GM19372 (cell line): ENCODE measurements around the gene CXCL10.
"Not testable (repeated sequence)": the region's sequence is repeated elsewhere in the genome, so short reads cannot be mapped to it uniquely, and the experiment has no call there.

Experiments used
- ATAC-seq: cut with Tn5 transposase; IDR thresholded peaks from one replicate; pipeline ENCODE4 v1.9.1; 2021; ENCODE audit warnings: mild to moderate bottlenecking, low read depth, moderate library complexity; ENCODE audit not compliant: unreplicated experiment

The CXCL10 gene

DNA sequence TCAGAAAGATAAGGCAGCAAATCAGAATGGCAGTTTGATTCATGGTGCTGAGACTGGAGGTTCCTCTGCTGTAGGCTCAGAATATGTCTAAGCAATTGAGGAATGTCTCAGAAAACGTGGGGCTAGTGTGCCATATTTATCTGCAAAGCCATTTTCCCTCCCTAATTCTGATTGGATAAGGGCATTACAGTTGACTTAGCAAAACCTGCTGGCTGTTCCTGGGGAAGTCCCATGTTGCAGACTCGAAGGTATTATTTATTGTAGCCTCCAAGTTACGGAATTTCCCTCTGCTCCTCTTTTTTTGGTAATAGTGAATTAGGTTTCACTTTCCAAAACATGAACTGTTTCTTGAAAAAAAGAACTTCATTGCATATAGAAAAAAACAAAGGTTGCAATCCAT lies at the start of gene CXCL10:
Gene CXCL10, minus strand, starts transcription at position 109 of the 400 bp plus-strand sequence. Its CDS starts 66 bp downstream, at position 43.
- ATAC-seq = no peak

DNA sequence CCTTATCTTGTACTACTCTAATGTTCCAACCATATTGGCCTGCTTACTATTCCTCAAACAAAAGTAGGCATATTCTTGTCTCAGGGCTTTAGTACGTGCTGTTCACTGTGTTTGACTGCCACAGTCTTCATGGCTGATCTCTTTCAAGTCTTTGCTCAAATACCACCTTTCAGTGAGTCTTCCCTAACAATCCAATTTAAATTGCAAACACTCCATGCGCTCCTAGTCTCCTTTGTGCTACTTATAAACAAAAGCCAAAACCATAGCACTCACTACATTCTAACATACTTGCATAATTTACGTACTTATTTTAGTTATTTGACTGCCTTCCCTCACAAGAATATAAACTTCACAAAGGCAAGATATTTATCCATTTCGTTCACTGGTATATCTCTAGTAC lies 49.5 kb upstream of the CXCL10 start:
- ATAC-seq = no peak

DNA sequence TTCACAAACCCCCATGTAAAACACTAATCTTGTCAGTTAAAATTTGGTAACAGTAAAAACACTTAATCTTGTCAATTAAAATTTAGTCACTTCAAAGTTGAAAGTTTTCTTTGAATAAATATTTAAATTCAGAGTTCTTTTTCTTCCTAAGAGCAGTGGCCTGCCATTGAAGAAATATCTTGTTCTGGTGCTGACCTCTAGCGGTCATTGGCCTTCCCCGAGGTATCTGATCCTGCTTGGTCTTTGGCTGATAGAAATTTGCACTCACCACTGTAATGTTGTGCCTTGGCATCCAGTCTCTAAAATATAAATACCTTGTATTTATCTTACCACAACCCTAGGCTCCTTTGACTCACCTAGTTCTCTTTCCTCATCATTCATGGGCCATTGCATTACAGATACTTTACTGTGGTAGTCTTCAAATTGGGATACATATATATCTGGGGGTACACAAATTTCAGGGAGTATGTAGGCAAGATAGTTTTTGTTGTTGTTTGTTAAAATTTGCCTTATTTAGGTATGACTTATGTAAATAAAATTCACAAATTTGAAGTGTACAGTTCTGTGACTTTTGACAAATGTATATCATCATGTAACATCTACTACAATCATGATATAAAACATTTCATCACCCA lies 44.5 kb upstream of the CXCL10 start:
- ATAC-seq = no peak

DNA sequence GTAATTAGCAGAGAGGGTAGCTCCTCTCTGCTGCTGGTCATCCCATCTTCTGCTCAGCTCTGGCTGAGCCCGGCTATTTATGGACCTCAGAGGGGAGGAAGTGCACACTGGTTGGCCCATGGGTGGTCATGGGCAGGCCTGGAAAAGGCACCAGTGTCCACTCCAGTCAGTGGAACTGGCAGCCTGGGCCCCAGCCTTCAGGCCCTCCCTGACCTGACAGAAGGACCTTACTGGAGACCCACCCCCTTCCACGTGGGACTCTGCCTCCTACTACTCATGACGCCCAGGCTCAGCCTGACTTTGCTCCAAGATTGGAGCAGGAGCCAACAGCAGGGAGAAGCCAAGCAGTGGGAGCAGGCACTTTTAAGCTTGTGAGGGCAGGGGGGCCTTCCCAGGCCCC lies 43.2 kb upstream of the CXCL10 start:
- ATAC-seq = no peak

DNA sequence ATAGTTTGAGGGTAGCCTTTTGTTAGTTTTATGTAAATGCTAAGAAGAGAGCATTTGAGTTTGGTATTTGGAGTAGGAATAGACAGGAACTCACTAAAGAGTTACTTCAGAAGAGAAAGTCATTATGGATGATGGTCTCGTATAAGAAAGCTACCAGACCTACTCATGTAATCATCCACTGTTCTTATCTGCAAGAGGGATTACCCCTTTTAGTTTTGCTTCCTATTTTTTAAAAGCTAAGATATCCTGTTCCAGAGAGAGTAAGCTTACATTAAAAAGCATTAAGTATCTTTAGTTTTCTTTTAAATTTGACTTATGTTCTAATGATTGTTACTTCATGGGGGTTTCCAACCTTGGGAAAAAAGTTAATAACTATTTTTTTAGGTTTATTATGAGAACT lies 38.7 kb upstream of the CXCL10 start:
- ATAC-seq = peak; percentile 73

DNA sequence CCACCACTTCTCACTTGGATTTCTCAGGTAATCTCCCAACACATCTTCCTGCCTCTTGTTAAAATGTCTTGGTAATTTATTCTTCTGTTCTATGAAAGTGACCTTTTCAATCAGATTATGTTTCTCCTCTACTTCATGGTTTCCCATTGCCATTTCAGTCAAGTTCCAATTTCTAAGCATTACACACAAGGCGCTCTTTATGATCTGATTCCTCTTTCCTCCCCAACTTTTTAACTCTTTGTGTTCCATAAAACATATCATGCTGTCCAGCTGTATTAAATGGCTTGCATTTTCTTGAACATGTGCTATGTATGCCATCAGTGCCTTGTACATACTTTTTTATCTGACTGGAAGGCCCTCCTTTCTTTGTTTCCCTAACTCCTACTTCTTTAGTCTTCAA lies 38.1 kb upstream of the CXCL10 start:
- ATAC-seq = no peak

DNA sequence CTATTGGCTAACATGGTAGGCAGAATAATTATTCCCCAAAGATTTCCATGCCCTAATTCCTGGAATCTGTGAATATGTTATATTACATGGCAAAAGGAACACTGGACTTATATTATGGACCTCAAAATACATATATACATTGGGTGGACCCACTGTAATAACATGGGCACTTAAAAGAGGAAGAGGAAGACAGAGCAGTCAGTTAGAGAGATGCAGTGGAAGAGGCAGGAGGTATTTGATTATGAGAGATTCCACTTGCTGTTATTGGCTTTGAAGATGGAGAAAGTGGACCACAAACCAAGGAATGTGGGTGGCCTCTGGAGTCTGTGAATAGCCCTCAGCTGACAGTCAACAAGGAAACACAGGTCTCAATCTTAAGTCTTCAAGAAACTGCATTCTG lies 37.2 kb upstream of the CXCL10 start:
- ATAC-seq = no peak

DNA sequence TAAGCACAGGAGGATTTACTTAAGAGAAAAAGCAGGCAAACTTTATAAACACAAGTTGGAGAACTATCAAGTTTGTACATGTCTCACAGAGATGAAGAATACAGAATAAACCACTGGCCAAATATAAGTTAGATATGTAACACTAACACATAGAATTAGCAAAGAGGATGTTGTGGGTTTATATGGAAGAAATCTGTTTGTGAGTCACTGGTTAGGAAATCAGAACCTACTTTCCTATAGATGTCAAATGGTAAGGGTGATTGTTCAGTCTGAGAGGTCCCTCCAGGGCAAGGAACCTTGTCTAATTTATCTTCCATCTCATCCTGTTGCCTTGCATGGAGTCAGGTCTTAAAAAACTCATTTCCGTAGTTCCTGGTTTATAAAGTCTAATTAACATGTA lies 36.5 kb upstream of the CXCL10 start:
- no peak for ATAC-seq

DNA sequence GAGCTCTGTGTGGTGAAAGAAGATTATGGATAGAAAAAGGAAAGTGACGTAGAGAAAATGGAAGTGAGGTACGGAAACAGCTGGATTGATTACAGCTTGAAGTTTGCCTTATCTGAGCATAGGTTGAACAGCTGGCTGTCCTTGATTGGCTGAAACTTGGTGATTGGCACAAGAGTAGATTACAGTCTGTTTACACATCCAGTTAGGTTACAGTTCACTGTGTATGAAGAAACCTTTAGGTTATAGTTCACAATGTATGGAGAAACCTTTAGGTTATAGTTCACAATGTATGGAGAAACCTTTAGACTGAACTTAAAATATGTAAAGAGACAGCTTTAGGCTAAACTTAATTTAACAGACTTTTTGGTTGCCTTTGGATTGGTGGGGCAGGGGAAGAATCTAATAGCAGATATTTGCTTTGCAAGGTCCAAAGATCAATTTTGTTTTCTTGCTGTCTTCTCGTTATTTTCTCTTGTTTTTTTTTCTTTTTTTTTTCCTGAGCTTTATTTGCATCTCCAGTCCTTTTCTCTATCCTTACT lies 35.7 kb upstream of the CXCL10 start:
- no peak for ATAC-seq

DNA sequence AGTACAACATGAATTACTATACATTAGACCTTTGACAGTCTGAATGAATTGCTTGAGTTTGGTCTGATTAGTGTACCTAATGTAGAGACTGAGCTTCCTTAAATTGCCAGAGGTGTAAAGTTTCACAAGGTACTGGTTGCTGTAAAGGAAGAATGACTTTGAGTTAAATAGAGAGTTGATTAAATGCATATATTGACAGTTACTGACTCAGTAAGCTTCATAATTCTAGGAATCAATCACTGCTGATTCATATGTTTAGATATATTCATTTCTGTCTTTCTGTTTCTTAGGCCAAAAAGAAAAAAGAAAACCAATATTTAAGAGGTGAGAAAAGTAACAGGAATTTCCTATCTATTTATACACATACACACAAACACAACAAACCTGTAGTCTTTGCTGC lies 35.0 kb upstream of the CXCL10 start:
- ATAC-seq = no peak

DNA sequence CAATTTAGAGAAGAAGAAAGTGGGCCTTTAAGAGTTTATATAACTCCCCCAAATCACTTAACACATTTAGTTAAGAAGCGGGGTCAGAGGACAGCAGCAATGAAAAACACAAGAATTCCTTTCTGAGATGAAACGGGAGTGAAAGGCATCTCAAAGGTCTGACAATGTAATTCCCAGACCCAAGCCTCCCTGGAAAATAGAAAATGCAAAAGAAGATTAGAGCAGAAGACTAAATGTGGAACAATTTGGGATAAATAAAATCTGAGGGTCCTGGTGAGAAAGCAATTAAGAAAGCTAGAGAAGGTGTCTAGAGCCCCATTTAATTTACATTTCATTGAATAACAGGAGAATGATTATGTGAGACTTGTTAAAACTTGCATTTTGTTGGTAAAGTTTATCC lies 32.1 kb upstream of the CXCL10 start:
- no peak for ATAC-seq

DNA sequence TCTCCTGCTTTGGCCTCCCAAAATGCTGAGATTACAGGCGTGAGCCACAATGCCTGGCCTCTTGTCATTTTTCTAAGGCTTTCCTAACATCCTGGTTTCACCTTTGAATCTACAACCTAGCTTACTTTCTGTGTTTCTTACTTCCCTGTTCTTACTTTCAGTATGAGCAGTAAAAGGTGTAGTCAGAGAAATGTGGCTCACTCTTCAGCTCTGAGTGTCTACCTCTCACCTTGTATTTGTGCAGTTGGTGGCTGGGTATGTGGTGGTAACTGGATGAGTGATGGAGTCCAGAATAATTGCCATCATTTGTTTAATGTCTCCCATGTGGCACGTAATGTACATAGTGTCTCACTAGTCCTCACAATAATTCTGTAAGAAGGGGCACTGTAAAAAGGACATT lies 31.7 kb upstream of the CXCL10 start:
- ATAC-seq = peak; percentile 98

DNA sequence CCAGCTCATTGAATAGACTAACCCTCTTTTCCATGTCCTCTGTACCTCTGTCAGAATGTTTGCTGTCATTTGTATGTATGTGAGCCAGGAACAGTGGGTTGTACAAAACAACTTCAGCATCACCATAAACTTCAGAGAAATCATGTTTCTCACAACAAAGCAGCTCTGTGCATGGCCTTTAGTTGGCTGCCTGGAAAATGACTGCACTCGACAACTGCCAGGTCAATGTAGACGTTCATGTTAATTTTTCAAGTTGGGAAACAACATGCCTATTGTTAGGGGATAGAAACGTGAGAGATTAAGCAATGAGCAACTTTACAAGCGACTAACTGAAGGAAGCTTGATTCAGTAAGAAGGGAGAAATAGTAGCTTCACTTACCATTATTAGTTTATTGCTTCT lies 30.4 kb upstream of the CXCL10 start:
- no peak for ATAC-seq

DNA sequence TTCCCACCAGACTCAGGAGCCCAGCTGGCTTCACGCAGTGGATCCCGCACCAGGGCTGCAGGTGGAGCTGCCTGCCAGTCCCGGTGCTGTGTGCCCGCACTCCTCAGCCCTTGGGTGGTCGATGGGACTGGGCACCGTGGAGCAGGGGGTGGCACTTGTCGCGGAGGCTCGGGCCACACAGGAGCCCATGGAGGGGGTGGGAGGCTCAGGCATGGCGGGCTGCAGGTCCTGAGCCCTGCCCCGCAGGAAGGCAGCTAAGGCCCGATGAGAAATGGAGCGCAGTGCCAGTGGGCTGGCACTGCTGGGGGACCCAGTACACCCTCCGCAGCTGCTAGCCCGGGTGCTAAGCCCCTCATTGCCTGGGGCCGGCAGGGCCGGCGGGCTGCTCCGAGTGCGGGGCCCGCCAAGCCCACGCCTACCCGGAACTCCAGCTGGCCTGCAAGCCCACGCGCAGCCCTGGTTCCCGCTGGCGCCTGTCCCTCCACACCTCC lies 27.3 kb upstream of the CXCL10 start:
- not testable (repeated sequence) for ATAC-seq

DNA sequence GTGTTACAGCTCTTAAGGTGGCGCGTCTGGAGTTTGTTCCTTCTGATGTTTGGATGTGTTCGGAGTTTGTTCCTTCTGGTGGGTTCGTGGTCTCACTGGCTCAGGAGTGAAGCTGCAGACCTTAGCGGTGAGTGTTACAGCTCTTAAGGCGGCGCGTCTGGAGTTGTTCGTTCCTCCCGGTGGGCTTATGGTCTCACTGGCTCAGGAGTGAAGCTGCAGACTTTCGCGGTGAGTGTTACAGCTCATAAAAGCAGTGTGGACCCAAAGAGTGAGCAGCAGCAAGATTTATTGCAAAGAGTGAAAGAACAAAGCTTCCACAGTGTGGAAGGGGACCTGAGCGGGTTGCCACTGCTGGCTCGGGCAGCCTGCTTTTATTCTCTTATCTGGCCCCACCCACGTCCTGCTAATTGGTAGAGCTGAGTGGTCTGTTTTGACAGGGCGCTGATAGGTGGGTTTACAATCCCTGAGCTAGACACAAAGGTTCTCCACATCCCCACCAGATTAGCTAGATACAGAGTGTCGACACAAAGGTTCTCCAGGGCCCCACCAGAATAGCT lies 26.6 kb upstream of the CXCL10 start:
- not testable (repeated sequence) for ATAC-seq

DNA sequence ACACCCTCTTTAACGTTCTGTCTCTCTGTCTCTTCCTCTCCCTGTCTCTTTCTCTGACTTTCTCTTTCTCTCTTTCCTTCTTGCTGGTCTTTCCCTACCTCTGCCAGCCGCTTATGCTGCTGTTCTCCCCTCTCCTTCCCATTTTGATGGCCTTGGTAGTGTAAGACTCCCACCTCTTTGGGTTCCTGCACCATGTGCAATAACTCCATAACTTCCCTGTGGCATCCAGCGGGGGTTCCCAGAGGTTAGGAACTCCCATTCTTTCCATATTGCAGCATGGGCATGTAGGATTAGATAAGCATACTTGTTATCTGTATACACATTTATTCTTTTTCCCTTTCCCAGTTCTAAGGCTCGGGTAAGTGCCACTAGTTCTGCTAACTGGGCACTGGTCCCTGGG lies 21.4 kb upstream of the CXCL10 start:
- ATAC-seq = not testable (repeated sequence)

DNA sequence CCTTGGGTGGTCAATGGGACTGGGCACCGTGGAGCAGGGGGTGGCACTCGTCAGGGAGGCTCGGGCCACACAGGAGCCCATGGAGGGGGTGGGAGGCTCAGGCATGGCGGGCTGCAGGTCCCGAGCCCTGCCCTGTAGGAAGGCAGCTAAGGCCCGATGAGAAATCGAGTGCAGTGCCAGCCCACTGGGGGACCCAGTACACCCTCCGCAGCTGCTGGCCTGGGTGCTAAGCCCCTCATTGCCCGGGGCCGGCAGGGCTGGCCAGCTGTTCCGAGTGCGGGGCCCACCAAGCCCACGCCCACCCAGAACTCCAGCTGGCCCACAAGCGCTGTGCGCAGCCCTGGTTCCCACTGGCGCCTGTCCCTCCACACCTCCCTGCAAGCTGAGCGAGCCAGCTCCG lies 20.0 kb upstream of the CXCL10 start:
- not testable (repeated sequence) for ATAC-seq

DNA sequence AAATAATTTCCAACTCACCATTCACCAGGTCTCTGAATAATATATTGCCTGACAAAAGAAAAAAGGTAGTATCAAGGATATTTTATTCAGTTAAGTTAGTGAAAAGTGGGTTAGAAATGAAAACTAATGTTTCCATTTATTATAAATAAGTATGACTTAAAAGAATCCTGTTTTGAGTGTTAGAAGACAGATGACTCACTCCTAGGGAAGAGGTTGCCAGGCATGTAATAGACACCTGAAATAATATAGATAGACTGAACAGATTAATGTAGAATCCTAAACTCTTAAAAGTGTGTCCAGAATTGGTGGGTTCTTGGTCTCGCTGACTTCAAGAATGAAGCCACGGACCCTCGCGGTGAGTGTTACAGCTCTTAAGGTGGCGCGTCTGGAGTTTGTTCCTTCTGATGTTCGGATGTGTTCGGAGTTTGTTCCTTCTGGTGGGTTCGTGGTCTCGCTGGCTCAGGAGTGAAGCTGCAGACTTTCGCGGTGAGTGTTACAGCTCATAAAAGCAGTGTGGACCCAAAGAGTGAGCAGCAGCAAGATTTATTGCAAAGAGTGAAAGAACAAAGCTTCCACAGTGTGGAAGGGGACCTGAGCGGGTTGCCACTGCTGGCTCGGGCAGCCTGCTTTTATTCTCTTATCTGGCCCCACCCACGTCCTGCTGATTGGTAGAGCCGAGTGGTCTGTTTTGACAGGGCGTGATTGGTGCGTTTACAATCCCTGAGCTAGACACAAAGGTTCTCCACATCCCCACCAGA lies 19.1 kb upstream of the CXCL10 start:
- ATAC-seq = not testable (repeated sequence)

DNA sequence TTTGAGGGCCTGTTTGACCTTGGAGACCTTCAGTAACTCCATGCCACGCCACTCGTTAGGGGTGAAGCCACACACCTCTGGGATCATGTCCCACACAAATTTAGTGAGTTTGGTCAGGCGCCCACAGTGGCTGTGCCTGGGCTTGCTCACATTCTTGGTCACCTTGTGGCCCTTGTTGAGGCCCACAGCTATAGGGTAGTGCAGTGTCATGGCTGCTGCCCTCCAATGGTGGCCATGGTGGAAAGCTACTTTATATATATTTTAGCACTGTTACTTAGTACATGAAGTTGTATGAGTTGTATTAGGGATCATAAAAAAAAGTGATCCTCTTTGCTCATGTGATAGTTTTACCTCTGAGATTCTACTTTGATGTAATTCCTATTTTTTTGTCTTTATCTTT lies 13.6 kb upstream of the CXCL10 start:
- no peak for ATAC-seq

DNA sequence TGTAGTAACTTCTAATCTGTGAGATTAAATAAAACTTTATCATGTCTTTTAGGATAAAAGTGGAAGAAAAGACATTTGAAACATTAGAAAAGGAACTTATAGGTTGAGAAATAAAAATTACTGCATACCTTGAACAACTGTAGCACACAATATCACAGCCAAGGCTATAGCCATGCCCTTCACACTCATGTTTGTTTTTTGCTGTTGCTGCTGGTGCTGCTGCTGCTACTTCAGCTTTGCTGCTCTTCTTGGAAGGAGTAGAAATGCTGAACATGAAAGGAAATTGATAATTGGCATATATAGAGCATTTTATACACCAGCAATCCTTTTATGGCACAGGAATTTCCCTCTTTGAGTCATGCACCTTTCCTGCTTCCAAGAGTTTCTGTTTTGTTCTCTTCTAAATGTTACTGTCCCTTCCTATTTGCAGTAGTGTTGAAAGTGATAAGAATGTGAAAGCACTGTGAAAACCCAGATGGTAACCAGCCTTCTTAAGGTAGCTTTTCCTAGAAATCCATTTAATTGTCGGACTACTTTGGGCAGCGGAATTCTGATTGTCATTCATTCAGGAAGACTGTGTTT lies 12.6 kb upstream of the CXCL10 start, which contains the start of gene CXCL11:
Gene CXCL11, minus strand, starts transcription at position 272 of the 582 bp plus-strand sequence. Its CDS starts 83 bp downstream, at position 189.
- no peak for ATAC-seq

DNA sequence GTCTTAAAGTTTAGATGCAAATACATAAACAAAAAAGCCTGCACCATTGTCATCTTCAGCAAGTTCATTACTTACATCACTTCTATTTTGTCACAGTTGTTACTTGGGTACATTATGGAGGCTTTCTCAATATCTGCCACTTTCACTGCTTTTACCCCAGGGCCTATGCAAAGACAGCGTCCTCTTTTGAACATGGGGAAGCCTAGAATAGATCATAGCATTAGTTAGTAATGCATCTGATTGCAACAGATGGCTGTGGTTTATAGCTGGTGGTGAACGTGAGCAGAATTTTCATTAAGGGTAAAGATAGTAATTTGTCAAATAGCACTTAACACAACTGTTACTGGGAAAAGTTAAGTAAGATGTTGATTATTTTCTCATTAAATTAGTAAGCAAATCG lies 11.8 kb upstream of the CXCL10 start:
- ATAC-seq = no peak
